Dedifferentiated amniotic fluid mesenchymal stem cell (primary cell): ENCODE measurements around the gene CCNQ.

Experiments used
- DNase-seq: peaks from one replicate; pipeline ENCODE4 v3.0.0-alpha.2; 2016; ENCODE audit errors: extremely low spot score

The CCNQ gene

DNA sequence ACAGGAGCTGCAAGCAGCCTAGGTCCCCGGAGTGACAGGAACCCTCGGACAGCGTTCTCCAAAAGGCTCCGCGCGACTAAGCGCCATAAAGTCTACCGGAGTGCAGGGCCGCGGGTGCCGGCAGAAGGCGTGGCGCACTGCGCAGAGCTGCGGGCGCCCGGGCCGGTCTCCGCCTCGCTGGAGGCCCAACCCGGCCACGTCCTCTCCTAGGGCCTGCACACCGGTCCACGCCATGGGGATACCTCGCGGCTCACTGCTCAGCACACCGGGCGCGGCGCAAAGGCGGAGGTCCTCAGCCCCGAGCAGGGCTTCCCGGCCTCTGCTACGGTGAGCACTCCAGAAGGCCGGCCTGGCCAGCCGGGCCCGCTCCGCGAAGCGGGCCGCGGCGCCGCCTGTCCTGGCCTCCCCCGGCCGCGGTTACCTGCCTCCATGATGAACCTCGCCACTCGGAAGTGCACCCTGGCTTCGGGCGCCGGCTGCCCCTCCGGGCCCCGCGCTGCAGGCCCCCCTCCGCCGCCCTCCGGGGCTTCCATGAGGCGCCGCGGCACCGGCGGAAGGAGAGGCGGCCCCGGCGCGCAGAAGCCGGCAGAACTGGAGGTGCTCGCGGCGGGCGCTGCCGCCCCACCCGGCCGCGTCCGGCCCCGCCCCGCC is at the start of gene CCNQ:
CCNQ (minus strand) TSS at position 599 of the 651 bp plus-strand sequence; CDS start at position 533, 66 bp downstream.
- no peak for DNase-seq

DNA sequence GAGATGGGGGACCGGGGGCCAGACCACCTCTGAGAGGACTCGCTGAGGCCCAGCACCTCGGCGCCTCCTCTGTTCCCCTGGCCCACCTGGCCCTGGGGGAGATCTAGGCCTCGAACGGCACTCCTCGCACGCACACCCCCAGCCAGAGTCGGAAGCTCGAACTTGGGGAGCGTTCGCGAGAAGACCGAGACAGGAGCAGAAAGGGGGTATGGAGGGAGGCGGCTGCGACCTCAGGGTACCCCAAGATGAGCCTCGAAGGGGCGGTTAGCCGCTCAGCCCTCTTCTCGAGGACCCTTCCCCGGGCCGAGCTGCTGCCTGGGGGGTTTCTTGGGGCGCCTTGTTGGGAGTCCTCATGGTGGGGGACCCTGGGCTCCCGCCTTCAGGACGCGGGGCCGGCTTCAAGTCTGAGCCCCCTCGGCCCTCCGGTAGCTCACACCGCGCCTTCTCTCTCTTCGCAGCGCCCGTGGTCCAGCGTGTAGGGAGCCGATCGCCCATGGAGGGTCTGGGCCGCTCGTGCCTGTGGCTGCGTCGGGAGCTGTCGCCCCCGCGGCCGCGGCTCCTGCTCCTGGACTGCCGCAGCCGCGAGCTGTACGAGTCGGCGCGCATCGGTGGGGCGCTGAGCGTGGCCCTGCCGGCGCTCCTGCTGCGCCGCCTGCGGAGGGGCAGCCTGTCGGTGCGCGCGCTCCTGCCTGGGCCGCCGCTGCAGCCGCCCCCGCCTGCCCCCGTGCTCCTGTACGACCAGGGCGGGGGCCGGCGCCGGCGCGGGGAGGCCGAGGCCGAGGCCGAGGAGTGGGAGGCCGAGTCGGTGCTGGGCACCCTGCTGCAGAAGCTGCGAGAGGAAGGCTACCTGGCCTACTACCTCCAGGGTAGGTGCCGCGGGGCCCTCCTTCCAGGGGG is 48.8 kb upstream of the CCNQ start:
- no peak for DNase-seq

DNA sequence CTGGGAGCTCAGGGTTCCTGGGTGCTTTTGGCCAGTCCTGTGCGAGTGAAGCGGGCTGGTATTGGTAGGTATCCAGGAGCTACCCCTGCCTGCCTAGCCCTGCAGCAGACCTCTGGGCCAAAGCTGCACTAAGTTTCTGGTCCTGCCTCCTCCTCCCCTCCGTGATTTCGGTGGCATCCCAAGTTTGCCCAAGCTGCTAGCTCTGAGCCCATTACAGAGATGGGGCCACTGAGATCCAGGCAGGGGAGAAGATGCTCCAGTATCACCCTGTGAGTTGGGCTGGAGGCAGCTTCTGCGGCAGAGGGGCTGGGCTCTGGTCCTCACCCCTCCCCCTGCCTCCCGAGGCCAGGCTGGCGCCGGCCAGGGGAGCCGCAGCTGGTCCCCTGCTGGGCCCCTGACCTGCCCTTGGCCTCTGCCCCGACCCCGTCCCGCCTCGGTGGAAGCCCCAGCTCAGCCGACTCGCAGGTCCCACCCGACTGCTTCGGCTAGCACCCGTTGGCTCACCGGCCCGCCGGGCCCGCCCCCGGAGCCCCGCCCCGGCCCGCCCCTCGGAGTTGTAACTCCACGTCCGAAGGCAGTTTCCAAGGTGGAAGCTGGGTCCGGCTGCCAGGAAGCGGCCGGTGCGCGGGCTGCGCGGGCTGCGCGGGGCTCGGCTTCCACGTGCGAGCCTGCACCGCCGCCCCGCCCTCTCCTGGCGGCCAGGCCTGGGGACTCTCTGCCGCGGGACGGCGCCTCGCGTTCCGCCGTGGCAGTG is 47.9 kb upstream of the CCNQ start, which contains the start of gene DUSP9:
DUSP9 (plus strand) TSS at position 584 of the 754 bp plus-strand sequence. CDS start 751 bp downstream, outside the sequence.
- DNase-seq = no peak

DNA sequence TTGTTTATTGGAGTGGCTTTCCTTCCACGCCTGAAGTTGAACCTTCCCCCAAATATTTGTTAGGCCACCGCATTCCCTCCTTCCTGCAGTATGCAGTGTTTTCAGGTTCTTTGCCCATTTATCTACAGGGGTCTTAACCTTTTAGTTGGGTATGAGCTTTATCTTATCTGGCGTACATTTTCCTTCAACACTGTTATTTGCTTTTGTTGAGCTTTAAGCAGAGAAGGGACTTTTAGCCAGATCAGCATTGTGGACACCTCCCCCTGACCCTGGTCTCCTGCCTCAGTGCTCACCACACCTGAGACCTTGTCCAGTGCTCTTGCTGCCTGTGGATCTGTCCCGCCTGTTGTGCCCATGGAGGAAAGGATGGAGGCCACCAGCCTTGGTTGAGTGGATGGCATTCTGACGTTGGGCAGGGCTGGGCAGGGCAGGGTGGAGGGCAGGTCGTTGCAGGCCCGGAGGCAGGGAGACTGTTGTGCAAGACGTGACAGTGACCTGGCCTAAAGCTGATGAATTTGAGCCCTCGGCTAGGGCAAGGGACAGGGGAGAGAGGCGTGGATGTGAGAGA is 47.1 kb upstream of the CCNQ start:
- no peak for DNase-seq

DNA sequence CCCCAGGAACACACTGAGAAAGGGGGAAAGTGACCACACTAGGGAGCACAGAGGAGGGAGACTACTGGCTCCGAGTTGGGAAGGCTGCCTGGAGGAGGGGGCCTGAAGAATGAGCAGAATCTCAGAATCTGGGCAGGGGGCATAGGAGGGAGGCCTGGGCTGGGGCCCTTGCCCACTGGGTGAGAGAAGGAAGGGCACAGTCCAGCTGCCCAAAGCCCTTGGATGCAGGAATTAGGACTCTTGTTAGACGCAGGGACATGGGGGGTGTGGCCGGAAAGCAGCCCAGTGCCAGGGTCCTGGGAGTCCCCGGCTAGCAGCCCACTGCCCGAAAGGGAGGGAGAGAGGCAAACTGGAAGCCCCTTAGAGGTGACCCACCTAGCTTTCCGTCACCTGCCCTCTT is 46.2 kb upstream of the CCNQ start:
- no peak for DNase-seq

DNA sequence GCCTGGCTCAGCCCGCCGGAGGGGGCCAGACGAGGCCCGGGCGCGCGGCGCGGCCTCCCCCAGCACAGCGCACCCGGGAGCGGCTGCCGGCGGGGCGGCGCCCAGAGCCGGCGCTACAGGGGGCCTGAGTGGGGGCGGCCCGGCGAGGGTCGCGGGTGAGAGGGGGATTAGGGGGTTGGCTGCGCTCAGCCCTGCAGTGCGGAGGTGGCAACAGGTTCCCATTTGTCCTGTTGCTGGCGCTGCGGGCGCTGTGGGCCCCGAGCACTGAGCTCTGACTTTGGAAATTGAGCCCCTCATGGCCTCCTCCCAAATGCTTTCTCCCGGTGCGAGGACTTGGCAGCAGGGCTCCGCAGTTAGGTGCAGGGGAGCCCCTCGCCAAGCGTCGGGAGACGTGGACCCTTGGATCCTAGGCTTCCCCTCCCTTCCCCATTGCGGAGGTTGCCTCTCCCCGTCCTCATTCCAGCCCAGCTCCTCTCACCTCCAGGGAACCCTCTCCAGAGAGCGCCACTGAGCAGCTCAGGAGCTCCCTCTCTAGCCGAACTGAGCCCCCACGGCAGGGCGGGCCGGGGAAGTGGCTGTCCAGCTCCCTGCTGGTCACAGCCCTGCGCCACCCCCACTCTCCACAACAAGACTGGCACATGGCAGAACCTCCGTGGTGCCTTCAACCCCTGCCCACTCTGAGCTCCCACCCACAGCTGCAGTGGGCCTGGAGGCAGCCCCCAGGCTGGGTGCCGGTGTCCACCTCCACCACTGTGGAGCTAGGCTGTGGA is 45.6 kb upstream of the CCNQ start:
- no peak for DNase-seq

- no peak for DNase-seq
These were observed 44.8 kb upstream of the CCNQ start for GRCh38 chrX:153643431-153644351.

- DNase-seq = no peak
These were observed 43.9 kb upstream of the CCNQ start for GRCh38 chrX:153642655-153643430.

DNA sequence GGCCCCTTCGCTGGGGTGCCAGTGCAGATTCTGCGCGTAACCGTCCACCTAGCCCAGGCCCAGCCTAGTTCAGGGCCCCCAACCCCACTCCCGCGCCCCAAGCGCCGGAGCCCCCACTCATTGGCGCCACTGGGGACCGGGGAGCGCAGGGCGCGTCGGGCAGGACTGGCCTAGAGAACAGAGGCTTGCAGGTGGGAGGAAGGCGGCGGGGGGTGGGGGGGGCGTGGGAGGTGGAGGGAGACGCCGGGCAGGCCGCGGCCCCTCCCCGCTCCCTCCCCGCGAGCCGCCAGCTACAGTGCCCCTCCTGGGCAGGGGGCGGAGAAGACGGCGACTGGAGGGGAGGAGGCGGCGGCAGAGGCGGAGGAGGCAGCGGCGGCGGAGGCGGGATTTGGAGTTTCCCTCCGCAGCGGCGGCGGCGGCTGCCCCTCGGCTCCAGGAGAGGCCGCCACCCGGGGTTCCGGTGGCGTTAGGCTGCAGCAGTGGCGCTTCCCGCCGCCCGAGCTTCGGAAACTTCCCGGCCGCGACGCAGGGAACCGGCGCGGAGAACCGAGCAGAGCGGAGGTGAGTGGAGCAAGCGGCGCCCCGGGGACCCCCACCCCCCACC is 43.2 kb upstream of the CCNQ start:
- DNase-seq = no peak

- DNase-seq = no peak
These were observed 42.7 kb upstream of the CCNQ start for GRCh38 chrX:153641627-153642026.

DNA sequence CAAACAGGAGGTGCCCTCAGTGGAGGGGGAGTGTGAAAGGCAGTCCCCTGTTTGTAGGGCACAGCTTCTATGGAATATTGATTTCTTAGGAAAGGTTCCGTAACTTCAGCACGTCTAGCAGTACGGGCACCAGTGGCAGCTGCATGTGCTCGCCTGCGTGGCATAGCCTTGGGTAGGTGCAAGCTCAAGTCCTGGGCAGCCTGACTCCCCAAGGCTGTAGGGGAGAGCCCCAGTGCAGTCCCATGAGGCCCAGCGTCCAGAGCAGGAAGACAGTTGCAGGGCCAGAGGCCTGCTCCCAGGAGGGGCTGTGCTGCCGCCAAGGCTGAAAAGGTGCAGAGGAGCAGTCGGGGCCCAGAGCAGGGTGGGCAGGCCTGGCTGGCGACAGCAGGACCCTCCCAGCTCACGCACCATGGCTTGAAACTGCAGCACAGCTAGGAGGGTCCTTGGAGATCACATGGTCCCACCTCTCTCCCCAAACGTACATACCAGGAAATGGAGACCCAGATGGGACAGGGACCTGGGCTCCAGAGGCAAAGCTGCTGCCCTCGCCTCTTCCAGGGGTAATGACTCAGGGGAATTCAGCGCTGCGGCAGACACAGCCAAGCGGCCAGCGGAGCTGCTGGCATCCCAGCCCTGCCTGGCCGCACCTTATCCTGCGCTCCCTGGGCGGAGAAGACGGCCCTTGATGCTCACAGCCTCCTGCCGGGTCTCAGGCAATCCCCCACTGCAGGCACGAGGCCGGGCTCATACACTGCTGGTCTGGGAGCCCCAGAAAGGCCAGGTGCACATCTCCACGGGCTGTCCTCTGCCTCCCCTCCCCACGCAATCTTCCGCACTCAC is 42.0 kb upstream of the CCNQ start:
- DNase-seq = no peak

- DNase-seq = no peak
These were observed 41.2 kb upstream of the CCNQ start for GRCh38 chrX:153640045-153640686.

DNA sequence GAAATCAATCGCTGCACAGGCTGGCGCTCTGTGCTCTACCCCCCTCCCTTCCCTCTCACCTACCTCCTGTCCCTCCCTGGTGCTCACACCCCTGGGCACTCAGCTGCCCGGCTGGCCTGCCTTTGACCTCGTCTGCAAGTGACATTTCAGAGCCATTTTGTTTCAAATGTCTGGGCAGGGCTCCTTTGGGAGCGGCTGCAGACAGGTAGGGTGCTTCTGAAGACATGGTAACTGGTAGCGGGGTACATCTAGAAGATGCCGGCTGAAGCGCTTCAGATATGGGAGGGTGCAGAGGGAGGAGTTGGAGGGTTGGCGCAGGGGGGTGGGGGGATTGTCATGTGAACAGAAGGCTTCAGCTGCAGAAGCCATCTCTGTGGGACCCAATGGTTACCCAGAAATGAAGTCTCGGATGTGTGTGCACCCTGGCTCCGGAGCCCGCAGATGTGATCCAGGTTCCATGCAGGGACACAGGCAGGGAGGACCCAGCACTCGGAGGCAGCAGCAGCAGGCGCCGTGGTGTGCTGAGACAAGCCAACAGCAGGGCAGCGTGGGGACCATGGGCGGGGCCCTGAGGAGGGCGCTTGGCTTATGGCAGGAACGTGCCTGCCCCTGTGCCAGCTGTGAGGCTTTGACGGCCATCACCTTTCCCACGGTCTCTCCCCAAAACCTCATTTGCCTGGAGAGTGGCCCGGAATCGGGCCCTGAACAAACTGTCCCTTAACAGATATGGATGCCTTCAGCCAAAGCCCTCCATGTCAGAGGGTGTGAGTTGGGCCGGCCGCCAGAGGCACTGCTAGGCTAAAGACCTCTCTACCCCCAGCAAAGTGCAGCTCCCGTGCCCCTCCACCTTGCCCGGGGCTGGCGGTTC is 40.5 kb upstream of the CCNQ start:
- no peak for DNase-seq

DNA sequence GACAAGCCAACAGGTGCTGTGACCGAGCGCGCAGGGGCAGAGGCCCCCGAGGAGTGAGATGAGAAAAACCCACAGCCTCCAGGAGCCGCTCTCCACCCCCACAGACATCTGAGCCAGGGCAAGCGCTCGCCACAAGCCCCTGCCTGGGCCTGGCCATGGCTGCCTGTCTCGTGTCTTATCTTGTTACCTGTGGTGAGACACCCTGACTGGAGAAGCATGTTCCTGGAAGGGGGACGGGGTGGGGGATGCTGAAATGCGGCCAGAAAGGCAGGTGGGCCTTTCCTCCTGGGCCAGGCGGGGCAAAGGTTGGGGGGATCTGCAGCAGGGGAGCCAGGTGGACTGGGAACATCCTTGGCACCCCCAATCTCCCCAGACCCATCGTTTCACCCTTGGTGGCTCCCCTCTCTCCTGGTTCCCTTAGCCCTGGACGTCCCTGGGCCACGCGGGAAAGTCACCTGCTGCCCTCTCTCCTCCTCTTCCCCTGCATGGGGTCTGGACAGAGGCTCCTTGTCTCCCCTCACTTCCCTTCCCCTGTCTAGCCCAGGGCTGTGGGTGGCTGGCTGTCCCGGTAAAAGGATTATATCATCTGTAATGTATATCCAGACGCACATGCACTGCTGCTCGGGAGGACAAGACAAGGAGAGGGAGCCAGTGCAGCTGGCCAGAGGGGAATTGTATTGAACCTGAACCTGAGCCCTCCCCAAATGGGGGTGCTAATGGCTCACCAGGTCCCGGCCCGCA is 39.7 kb upstream of the CCNQ start:
- no peak for DNase-seq

- DNase-seq = no peak
These were observed 39.1 kb upstream of the CCNQ start for GRCh38 chrX:153638041-153638371.
